ENCODE results near the gene ANKRD13D.

- no peak for TF ChIP-seq CTCF (IDR thresholded peaks at IDR 0.05)
- TF ChIP-seq POLR2A (IDR thresholded peaks at IDR 0.05) = no peak
These were observed 22.5 kb downstream of the ANKRD13D start for GRCh38 chr11:67311556-67312082.

Data from heart left ventricle (tissue), 13 donors.